HEK293 (cell line): Measurements from ENCODE around the gene BSCL2.

Source experiments
- CTCF ChIA-PET: fragments of 350-600 bp; formaldehyde crosslinking; extraction: SDS; loops from one replicate; lab custom pipeline; 2021; ENCODE audit warnings: antibody characterized with exemption; lab: Yijun Ruan, JAX
- POLR2A ChIA-PET: fragments of 300-600 bp; formaldehyde crosslinking; extraction: SDS; loops from one replicate; lab custom pipeline; 2020; ENCODE audit warnings: antibody characterized with exemption, inconsistent platforms; lab: Yijun Ruan, JAX
- H3K27ac ChIP-seq: fragments of 200-500 bp; sonication (Bioruptor generic); 2 replicates; pipeline ENCODE4 v1.5.1; 2014; ENCODE audit warnings: low read depth, low read length, control low read depth, inconsistent platforms; ENCODE audit errors: extremely low read depth
- H3K36me3 ChIP-seq, 2 experiments: fragments of 200-500 bp in 1 of 2; sonication (Bioruptor generic) in 1 of 2; 1 replicate in 1 of 2; 2 replicates in 1 of 2; pipeline ENCODE4 v1.5.1; 2014 to 2017; ENCODE audit warnings: inconsistent platforms in 2 of 2, low read length in 2 of 2; ENCODE audit not compliant: control insufficient read depth in 2 of 2, insufficient read depth in 1 of 2
- H3K4me1 ChIP-seq: fragments of 200-500 bp; sonication (Bioruptor generic); 2 replicates; pipeline ENCODE4 v1.5.1; 2014; ENCODE audit warnings: mild to moderate bottlenecking, low read length, inconsistent platforms; ENCODE audit not compliant: control insufficient read depth, insufficient read depth
- H3K4me3 ChIP-seq: 2 replicates; pipeline ENCODE4 v1.5.1; 2011; ENCODE audit warnings: low read depth, mild to moderate bottlenecking, control low read depth, low read length, moderate library complexity
- H3K9me3 ChIP-seq: fragments of 200-500 bp; sonication (Bioruptor generic); 2 replicates; pipeline ENCODE4 v1.5.1; 2014; ENCODE audit warnings: low read depth, low read length, inconsistent platforms; ENCODE audit not compliant: control insufficient read depth, insufficient read depth
- GLIS1 ChIP-seq: fragments of 450-650 bp; formaldehyde crosslinking; IDR thresholded peaks from 2 replicates; pipeline ENCODE4 v1.5.1; 2016; ENCODE audit warnings: missing biosample characterization, missing genetic modification characterization
- IKZF3 ChIP-seq: fragments of 450-650 bp; IDR thresholded peaks from 2 replicates; pipeline ENCODE4 v1.5.0; 2018; ENCODE audit warnings: missing biosample characterization, mild to moderate bottlenecking, missing genetic modification characterization, moderate library complexity
- KLF10 ChIP-seq: fragments of 450-650 bp; IDR thresholded peaks from 2 replicates; pipeline ENCODE4 v1.5.1; 2018; ENCODE audit warnings: missing biosample characterization, mild to moderate bottlenecking, missing genetic modification characterization
- KLF16 ChIP-seq: fragments of 450-650 bp; formaldehyde crosslinking; IDR thresholded peaks from 2 replicates; pipeline ENCODE4 v1.5.1; 2017; ENCODE audit warnings: missing biosample characterization, missing genetic modification characterization
- KLF8 ChIP-seq: fragments of 450-650 bp; formaldehyde crosslinking; IDR thresholded peaks from 2 replicates; pipeline ENCODE4 v1.5.1; 2016; ENCODE audit warnings: missing biosample characterization, missing genetic modification characterization
- SP2 ChIP-seq: fragments of 450-650 bp; formaldehyde crosslinking; IDR thresholded peaks from 2 replicates; pipeline ENCODE4 v1.5.1; 2016; ENCODE audit warnings: missing biosample characterization, missing genetic modification characterization
- SP3 ChIP-seq: fragments of 450-650 bp; formaldehyde crosslinking; IDR thresholded peaks from 2 replicates; pipeline ENCODE4 v1.5.1; 2016; ENCODE audit warnings: missing biosample characterization, missing genetic modification characterization
- WT1 ChIP-seq: fragments of 450-650 bp; formaldehyde crosslinking; IDR thresholded peaks from 2 replicates; pipeline ENCODE4 v1.5.1; 2016; ENCODE audit warnings: missing biosample characterization, missing genetic modification characterization
- ZBTB17 ChIP-seq: fragments of 450-650 bp; formaldehyde crosslinking; IDR thresholded peaks from 2 replicates; pipeline ENCODE4 v1.5.1; 2016; ENCODE audit warnings: missing biosample characterization, missing genetic modification characterization
- ZBTB20 ChIP-seq: fragments of 450-650 bp; formaldehyde crosslinking; IDR thresholded peaks from 2 replicates; pipeline ENCODE4 v1.5.1; 2016; ENCODE audit warnings: missing biosample characterization, missing genetic modification characterization
- ZBTB8A ChIP-seq: fragments of 450-650 bp; formaldehyde crosslinking; IDR thresholded peaks from 2 replicates; pipeline ENCODE4 v1.5.1; 2016; ENCODE audit warnings: missing biosample characterization, missing genetic modification characterization
- ZEB2 ChIP-seq: fragments of 450-650 bp; formaldehyde crosslinking; IDR thresholded peaks from 2 replicates; pipeline ENCODE4 v1.5.1; 2016; ENCODE audit warnings: missing biosample characterization, missing genetic modification characterization
- ZNF184 ChIP-seq: fragments of 450-650 bp; IDR thresholded peaks from 2 replicates; pipeline ENCODE4 v1.5.1; 2018; ENCODE audit warnings: missing biosample characterization, mild to moderate bottlenecking, missing genetic modification characterization
- ZNF248 ChIP-seq: fragments of 450-650 bp; formaldehyde crosslinking; IDR thresholded peaks from 2 replicates; pipeline ENCODE4 v1.5.1; 2017; ENCODE audit warnings: missing biosample characterization, missing genetic modification characterization
- ZNF335 ChIP-seq: fragments of 450-650 bp; formaldehyde crosslinking; conservative IDR thresholded peaks from 2 replicates; pipeline ENCODE4 v1.5.1; 2016; ENCODE audit warnings: missing biosample characterization, missing genetic modification characterization
- ZNF341 ChIP-seq: fragments of 450-650 bp; formaldehyde crosslinking; IDR thresholded peaks from 2 replicates; pipeline ENCODE4; 2016; ENCODE audit warnings: low read depth, missing biosample characterization, missing genetic modification characterization
- ZNF544 ChIP-seq: fragments of 450-650 bp; formaldehyde crosslinking; IDR thresholded peaks from 2 replicates; pipeline ENCODE4 v1.5.0; 2017; ENCODE audit warnings: missing biosample characterization, missing genetic modification characterization
- ZNF600 ChIP-seq: fragments of 450-650 bp; formaldehyde crosslinking; IDR thresholded peaks from 2 replicates; pipeline ENCODE4 v1.5.1; 2016; ENCODE audit warnings: missing biosample characterization, missing genetic modification characterization
- ZNF629 ChIP-seq: fragments of 450-650 bp; formaldehyde crosslinking; IDR thresholded peaks from 2 replicates; pipeline ENCODE4 v1.5.1; 2017; ENCODE audit warnings: missing biosample characterization, missing genetic modification characterization
- TF ChIP-seq, protein P1 (sequence below): fragments of 450-650 bp; formaldehyde crosslinking; IDR thresholded peaks from 2 replicates; pipeline ENCODE4 v1.5.1; 2017; ENCODE audit warnings: missing biosample characterization, mild to moderate bottlenecking, missing genetic modification characterization, moderate library complexity
- TF ChIP-seq, protein P2 (sequence below): fragments of 450-650 bp; formaldehyde crosslinking; IDR thresholded peaks from 2 replicates; pipeline ENCODE4 v1.5.1; 2016; ENCODE audit warnings: missing biosample characterization, missing genetic modification characterization
- TF ChIP-seq, protein P3 (sequence below): fragments of 450-650 bp; formaldehyde crosslinking; IDR thresholded peaks from 2 replicates; pipeline ENCODE4 v1.5.1; 2016; ENCODE audit warnings: missing biosample characterization, missing genetic modification characterization
- TF ChIP-seq, protein P4 (sequence below): fragments of 450-650 bp; formaldehyde crosslinking; optimal IDR thresholded peaks from 2 replicates; pipeline ENCODE3; 2016; ENCODE audit warnings: missing biosample characterization, mild to moderate bottlenecking, missing genetic modification characterization
- TF ChIP-seq, protein P5 (sequence below): fragments of 450-650 bp; formaldehyde crosslinking; IDR thresholded peaks from 2 replicates; pipeline ENCODE4 v1.5.1; 2016; ENCODE audit warnings: missing biosample characterization, missing genetic modification characterization
- TF ChIP-seq, protein P6 (sequence below): fragments of 450-650 bp; formaldehyde crosslinking; conservative IDR thresholded peaks from 2 replicates; pipeline ENCODE4 v1.5.1; 2016; ENCODE audit warnings: low read depth, missing biosample characterization, missing genetic modification characterization

Gene BSCL2

DNA sequence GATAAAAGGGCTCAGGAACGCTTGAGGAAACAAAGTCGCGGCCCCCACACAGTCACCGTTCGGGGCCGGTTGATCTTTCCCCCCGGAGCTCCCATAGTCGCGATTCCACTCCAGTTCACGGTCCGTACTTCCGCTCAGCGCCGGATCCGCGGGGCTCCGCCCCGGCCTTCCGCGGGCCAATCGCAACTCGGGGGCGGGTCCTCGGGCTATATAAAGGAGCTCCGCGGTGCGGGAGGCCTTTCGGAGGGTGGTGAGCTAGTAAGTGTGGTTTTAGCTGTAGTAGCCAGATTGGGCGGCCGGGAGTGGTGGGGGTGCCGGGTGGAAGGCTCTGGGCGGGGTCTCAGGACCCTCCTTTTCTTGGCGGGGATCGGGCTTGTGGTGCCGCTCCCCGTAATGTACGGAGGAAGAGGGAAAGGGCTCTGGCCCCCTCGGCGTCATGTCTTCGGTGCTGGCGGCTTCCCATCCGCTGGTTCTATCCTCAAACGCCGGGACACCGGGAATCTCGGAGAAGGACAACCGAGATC is 42.1 kb downstream of the BSCL2 start, which contains the start of the genes C11orf98 and CSKMT:
C11orf98 (minus strand) TSS at position 136 of the 524 bp plus-strand sequence; CDS start at position 95, 41 bp downstream.
CSKMT (plus strand) TSS at position 238 of the 524 bp plus-strand sequence. CDS start 568 bp downstream, outside the sequence.
- no peaks in the 10 kb centered on the region for H3K4me1 ChIP-seq
- H3K9me3 ChIP-seq: no peaks in the 10 kb centered on the region
- ChIA-PET POLR2A (interaction anchor here (0.6 to 5.0 kb wide), 49 partner anchors 9 to 240 kb away, joined by 3 to 90 read pairs (median 5); partner anchors contain the start of genes B3GAT3, EEF1G, GANAB and HNRNPUL2), CTCF (interaction anchor here (0.6 to 2.5 kb wide), 11 partner anchors 10 to 121 kb away, joined by 3 to 10 read pairs (median 3); partner anchors contain the start of gene HNRNPUL2)
- peak within 1 kb of the TSS; percentile 89 for H3K4me3 ChIP-seq
- H3K27ac ChIP-seq: peak within 1 kb of the TSS; percentile 66
- peaks cover 0 to 43% of the 10 kb centered on the region in 2 experiments; a peak in 2 of 3 replicates for H3K36me3 ChIP-seq
- TF ChIP-seq, protein P1, sequence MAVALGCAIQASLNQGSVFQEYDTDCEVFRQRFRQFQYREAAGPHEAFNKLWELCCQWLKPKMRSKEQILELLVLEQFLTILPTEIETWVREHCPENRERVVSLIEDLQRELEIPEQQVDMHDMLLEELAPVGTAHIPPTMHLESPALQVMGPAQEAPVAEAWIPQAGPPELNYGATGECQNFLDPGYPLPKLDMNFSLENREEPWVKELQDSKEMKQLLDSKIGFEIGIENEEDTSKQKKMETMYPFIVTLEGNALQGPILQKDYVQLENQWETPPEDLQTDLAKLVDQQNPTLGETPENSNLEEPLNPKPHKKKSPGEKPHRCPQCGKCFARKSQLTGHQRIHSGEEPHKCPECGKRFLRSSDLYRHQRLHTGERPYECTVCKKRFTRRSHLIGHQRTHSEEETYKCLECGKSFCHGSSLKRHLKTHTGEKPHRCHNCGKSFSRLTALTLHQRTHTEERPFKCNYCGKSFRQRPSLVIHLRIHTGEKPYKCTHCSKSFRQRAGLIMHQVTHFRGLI (tag by site-specific recombination): 0 out of 2 replicates have a peak, but pooled peaks have one; percentile 1
- TF ChIP-seq IKZF3 (tag by site-specific recombination) (0 out of 2 replicates have a peak, but pooled peaks have one; percentile 23), ZNF335 (no peak), ZEB2 (tag by site-specific recombination) (peak; percentile 77; the same call in 1 of the 2 replicates), GLIS1 (tag by site-specific recombination) (peak; percentile 68), KLF10 (tag by site-specific recombination) (peak; percentile 72), SP3 (tag by site-specific recombination) (peak; percentile 64), ZBTB8A (peak; percentile 4; the same call in 1 of the 2 replicates), ZBTB17 (tag by site-specific recombination) (0 out of 2 replicates have a peak, but pooled peaks have one; percentile 22), ZNF600 (tag by site-specific recombination) (0 out of 2 replicates have a peak, but pooled peaks have one; percentile 56), KLF8 (tag by site-specific recombination) (peak; percentile 69), ZNF248 (tag by site-specific recombination) (no peak), WT1 (tag by site-specific recombination) (0 out of 2 replicates have a peak, but pooled peaks have one; percentile 5), ZBTB20 (tag by site-specific recombination) (0 out of 2 replicates have a peak, but pooled peaks have one; percentile 3), ZNF629 (0 out of 2 replicates have a peak, but pooled peaks have one; percentile 17), SP2 (peak; percentile 65), ZNF341 (tag by site-specific recombination) (peak; percentile 61; the same call in 1 of the 2 replicates), KLF16 (tag by site-specific recombination) (0 out of 2 replicates have a peak, but pooled peaks have one; percentile 30), ZNF544 (tag by site-specific recombination) (no peak), ZNF184 (tag by site-specific recombination) (no peak)
- TF ChIP-seq, protein P2, sequence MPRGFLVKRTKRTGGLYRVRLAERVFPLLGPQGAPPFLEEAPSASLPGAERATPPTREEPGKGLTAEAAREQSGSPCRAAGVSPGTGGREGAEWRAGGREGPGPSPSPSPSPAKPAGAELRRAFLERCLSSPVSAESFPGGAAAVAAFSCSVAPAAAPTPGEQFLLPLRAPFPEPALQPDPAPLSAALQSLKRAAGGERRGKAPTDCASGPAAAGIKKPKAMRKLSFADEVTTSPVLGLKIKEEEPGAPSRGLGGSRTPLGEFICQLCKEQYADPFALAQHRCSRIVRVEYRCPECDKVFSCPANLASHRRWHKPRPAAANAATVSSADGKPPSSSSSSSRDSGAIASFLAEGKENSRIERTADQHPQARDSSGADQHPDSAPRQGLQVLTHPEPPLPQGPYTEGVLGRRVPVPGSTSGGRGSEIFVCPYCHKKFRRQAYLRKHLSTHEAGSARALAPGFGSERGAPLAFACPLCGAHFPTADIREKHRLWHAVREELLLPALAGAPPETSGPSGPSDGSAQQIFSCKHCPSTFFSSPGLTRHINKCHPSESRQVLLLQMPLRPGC: 0 out of 2 replicates have a peak, but pooled peaks have one; percentile 16
- TF ChIP-seq, protein P3, sequence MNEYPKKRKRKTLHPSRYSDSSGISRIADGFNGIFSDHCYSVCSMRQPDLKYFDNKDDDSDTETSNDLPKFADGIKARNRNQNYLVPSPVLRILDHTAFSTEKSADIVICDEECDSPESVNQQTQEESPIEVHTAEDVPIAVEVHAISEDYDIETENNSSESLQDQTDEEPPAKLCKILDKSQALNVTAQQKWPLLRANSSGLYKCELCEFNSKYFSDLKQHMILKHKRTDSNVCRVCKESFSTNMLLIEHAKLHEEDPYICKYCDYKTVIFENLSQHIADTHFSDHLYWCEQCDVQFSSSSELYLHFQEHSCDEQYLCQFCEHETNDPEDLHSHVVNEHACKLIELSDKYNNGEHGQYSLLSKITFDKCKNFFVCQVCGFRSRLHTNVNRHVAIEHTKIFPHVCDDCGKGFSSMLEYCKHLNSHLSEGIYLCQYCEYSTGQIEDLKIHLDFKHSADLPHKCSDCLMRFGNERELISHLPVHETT (tag by site-specific recombination): 0 out of 2 replicates have a peak, but pooled peaks have one; percentile 11
- TF ChIP-seq, protein P4, sequence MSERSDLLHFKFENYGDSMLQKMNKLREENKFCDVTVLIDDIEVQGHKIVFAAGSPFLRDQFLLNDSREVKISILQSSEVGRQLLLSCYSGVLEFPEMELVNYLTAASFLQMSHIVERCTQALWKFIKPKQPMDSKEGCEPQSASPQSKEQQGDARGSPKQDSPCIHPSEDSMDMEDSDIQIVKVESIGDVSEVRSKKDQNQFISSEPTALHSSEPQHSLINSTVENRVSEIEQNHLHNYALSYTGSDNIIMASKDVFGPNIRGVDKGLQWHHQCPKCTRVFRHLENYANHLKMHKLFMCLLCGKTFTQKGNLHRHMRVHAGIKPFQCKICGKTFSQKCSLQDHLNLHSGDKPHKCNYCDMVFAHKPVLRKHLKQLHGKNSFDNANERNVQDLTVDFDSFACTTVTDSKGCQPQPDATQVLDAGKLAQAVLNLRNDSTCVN: peak; percentile 55
- TF ChIP-seq, protein P5, sequence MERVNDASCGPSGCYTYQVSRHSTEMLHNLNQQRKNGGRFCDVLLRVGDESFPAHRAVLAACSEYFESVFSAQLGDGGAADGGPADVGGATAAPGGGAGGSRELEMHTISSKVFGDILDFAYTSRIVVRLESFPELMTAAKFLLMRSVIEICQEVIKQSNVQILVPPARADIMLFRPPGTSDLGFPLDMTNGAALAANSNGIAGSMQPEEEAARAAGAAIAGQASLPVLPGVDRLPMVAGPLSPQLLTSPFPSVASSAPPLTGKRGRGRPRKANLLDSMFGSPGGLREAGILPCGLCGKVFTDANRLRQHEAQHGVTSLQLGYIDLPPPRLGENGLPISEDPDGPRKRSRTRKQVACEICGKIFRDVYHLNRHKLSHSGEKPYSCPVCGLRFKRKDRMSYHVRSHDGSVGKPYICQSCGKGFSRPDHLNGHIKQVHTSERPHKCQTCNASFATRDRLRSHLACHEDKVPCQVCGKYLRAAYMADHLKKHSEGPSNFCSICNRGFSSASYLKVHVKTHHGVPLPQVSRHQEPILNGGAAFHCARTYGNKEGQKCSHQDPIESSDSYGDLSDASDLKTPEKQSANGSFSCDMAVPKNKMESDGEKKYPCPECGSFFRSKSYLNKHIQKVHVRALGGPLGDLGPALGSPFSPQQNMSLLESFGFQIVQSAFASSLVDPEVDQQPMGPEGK (tag by site-specific recombination): peak; percentile 65
- TF ChIP-seq, protein P6, sequence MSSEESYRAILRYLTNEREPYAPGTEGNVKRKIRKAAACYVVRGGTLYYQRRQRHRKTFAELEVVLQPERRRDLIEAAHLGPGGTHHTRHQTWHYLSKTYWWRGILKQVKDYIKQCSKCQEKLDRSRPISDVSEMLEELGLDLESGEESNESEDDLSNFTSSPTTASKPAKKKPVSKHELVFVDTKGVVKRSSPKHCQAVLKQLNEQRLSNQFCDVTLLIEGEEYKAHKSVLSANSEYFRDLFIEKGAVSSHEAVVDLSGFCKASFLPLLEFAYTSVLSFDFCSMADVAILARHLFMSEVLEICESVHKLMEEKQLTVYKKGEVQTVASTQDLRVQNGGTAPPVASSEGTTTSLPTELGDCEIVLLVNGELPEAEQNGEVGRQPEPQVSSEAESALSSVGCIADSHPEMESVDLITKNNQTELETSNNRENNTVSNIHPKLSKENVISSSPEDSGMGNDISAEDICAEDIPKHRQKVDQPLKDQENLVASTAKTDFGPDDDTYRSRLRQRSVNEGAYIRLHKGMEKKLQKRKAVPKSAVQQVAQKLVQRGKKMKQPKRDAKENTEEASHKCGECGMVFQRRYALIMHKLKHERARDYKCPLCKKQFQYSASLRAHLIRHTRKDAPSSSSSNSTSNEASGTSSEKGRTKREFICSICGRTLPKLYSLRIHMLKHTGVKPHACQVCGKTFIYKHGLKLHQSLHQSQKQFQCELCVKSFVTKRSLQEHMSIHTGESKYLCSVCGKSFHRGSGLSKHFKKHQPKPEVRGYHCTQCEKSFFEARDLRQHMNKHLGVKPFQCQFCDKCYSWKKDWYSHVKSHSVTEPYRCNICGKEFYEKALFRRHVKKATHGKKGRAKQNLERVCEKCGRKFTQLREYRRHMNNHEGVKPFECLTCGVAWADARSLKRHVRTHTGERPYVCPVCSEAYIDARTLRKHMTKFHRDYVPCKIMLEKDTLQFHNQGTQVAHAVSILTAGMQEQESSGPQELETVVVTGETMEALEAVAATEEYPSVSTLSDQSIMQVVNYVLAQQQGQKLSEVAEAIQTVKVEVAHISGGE (tag by site-specific recombination): peak; percentile 89
